Caco-2 (cell line): ENCODE results near the gene AAK1. TPM values are rescaled to one million over a fixed set of nuclear protein-coding genes. Genes with fewer than 3 reads are reported as not detected.
A peak's percentile ranks its signal among the peaks of the same experiment; 100 is the strongest.
"Not testable (repeated sequence)": the region's sequence is repeated elsewhere in the genome, so short reads cannot be mapped to it uniquely, and the experiment has no call there.

ENCODE experiments used
- BruUV-seq: library from RNA; stranded (reverse); fragments of 400-500 nt; replicated peaks from 2 replicates; lab custom pipeline; 2021; lab: Mats Ljungman, UMichigan
- CTCF ChIA-PET: fragments of 300-600 bp; sonication (Branson Sonifier 250); formaldehyde crosslinking; loops from one replicate; lab custom pipeline; 2022; ENCODE audit warnings: antibody characterized with exemption; lab: Charles Lee
- POLR2A ChIA-PET: fragments of 300-600 bp; sonication (Branson Sonifier 250); formaldehyde crosslinking; loops from one replicate; lab custom pipeline; 2022; ENCODE audit warnings: antibody characterized with exemption; lab: Charles Lee
- DNase-seq, 2 experiments: peaks; one replicate each; pipeline versions ENCODE4 v3.0.0 to v3.0.0-alpha.2; 2020 to 2022
- H3K27me3 ChIP-seq: replicated peaks from 2 replicates; pipeline ENCODE4 v1.6.0; 2011; ENCODE audit warnings: low read length; ENCODE audit not compliant: control insufficient read depth, insufficient read depth
- H3K36me3 ChIP-seq: 2 replicates; pipeline ENCODE4 v1.5.1; 2011; ENCODE audit warnings: low read length; ENCODE audit not compliant: control insufficient read depth, insufficient read depth
- H3K4me1 ChIP-seq: fragments of 250-450 bp; sonication (Bioruptor Pico); 2 replicates; pipeline ENCODE4 v1.5.1; 2020; ENCODE audit warnings: mild to moderate bottlenecking
- H3K4me3 ChIP-seq: 2 replicates; pipeline ENCODE4 v1.5.1; 2011; ENCODE audit warnings: low read depth, mild to moderate bottlenecking, control low read depth, low read length
- H3K9me3 ChIP-seq: fragments of 250-450 bp; sonication (Bioruptor Pico); 2 replicates; pipeline ENCODE4 v1.5.1; 2020; ENCODE audit warnings: mild to moderate bottlenecking, moderate library complexity
- H3K27ac Mint-ChIP-seq: one replicate; pipeline ENCODE4 v1.8.0; 2022; ENCODE audit warnings: mixed read lengths; ENCODE audit not compliant: unreplicated experiment
- H3K27me3 Mint-ChIP-seq: one replicate; pipeline ENCODE4 v1.8.0; 2022; ENCODE audit warnings: mixed read lengths; ENCODE audit not compliant: insufficient read depth, unreplicated experiment
- H3K36me3 Mint-ChIP-seq: one replicate; pipeline ENCODE4 v1.8.0; 2022; ENCODE audit warnings: mild to moderate bottlenecking, mixed read lengths; ENCODE audit not compliant: insufficient read depth, unreplicated experiment
- H3K4me1 Mint-ChIP-seq: one replicate; pipeline ENCODE4 v1.8.0; 2022; ENCODE audit warnings: low read depth, mixed read lengths; ENCODE audit not compliant: unreplicated experiment
- H3K4me3 Mint-ChIP-seq: one replicate; pipeline ENCODE4 v1.8.0; 2022; ENCODE audit warnings: mild to moderate bottlenecking, moderate library complexity, mixed read lengths; ENCODE audit not compliant: unreplicated experiment
- H3K9me3 Mint-ChIP-seq: one replicate; pipeline ENCODE4 v1.8.0; 2022; ENCODE audit warnings: mixed read lengths; ENCODE audit not compliant: unreplicated experiment
- CTCF ChIP-seq, 2 experiments: fragments of 200-600 bp in 1 of 2; IDR thresholded peaks; 1 replicate in 1 of 2; 2 replicates in 1 of 2; pipeline versions ENCODE4 v1.5.1 to v1.8.0; 2011 to 2022; ENCODE audit warnings: antibody characterized with exemption in 1 of 2, control low read depth in 1 of 2, inconsistent platforms in 1 of 2, low read depth in 1 of 2, low read length in 1 of 2, mild to moderate bottlenecking in 1 of 2, moderate library complexity in 1 of 2; ENCODE audit not compliant: insufficient read depth in 1 of 2, severe bottlenecking in 1 of 2, unreplicated experiment in 1 of 2
- intact Hi-C: fragments of 100-400 bp; cut with micrococcal nuclease; formaldehyde crosslinking; loops from one replicate; pipeline ENCODE4 v1.10.0; 2022; ENCODE audit not compliant: unreplicated experiment
- total RNA-seq: library from RNA; stranded (reverse); gene quantifications from 2 replicates; pipeline ENCODE4 v1.2.3, GENCODE V29; 2022

AAK1 gene
- total RNA-seq, 1 experiment from 2014 or later, result 39.7 TPM

- no peak for TF ChIP-seq CTCF (IDR thresholded peaks at IDR 0.05; ENCODE audit: insufficient read depth in 1 of 2, low read depth in 1 of 2, low read length in 1 of 2, severe bottlenecking in 1 of 2, unreplicated experiment in 1 of 2)
- ChIA-PET CTCF (no interaction called here), POLR2A (interaction anchor here (0.6 to 0.7 kb wide), 2 partner anchors 15 to 141 kb away, joined by 6 to 8 read pairs; no protein-coding TSS in a partner anchor)
- H3K4me1 Mint-ChIP-seq, result peaks cover 16% of the 10 kb centered on the region
- no TSS peak for BruUV-seq
- no peaks in the 10 kb centered on the region for H3K9me3 Mint-ChIP-seq
- intact Hi-C loops, result no loop called here
- H3K4me1 ChIP-seq, result peaks cover 16% of the 10 kb centered on the region
- peaks cover 19% of the 10 kb centered on the region for H3K36me3 Mint-ChIP-seq
- H3K9me3 ChIP-seq, result no peaks in the 10 kb centered on the region
- H3K27me3 ChIP-seq, result no peaks in the 10 kb centered on the region
- H3K36me3 ChIP-seq, result no peaks in the 10 kb centered on the region
- no peak overlapping the region for H3K4me3 Mint-ChIP-seq
- no peaks in the 10 kb centered on the region for H3K27me3 Mint-ChIP-seq
- DNase-seq, result no peak
- H3K4me3 ChIP-seq, result no peak overlapping the region
- H3K27ac Mint-ChIP-seq, result no peak overlapping the region
Observed at GRCh38 chr2:69553991-69554390, 89.5 kb downstream of the AAK1 start.

- H3K27me3 Mint-ChIP-seq, intact Hi-C loops: not testable (repeated sequence)
- peak overlapping the region; percentile 36 for H3K27ac Mint-ChIP-seq
Observed at GRCh38 chr2:69550511-69550910, 93.0 kb downstream of the AAK1 start.

GRCh38 chr2:69549421-69549820 lies 94.1 kb downstream of the AAK1 start:
- no peaks in the 10 kb centered on the region for H3K36me3 ChIP-seq
- POLR2A ChIA-PET, result no interaction called here
- BruUV-seq, result no TSS peak
- no peak overlapping the region for H3K4me3 ChIP-seq
- Mint-ChIP-seq H3K9me3 (no peaks in the 10 kb centered on the region), H3K27me3 (no peaks in the 10 kb centered on the region), H3K36me3 (peaks cover 19% of the 10 kb centered on the region), H3K4me3 (no peak overlapping the region), H3K4me1 (peaks cover 15% of the 10 kb centered on the region), H3K27ac (no peak overlapping the region)
- CTCF ChIA-PET, result interaction anchor here (0.6 to 1.6 kb wide), 7 partner anchors 9 to 267 kb away, joined by 3 to 8 read pairs (median 3); partner anchors contain the start of gene NFU1
- DNase-seq, result no peak
- H3K9me3 ChIP-seq, result peaks cover 7% of the 10 kb centered on the region; the same call in 1 of the 2 replicates
- H3K27me3 ChIP-seq, result no peaks in the 10 kb centered on the region
- intact Hi-C loops, result no loop called here
- H3K4me1 ChIP-seq, result peaks cover 20% of the 10 kb centered on the region
- TF ChIP-seq CTCF (IDR thresholded peaks at IDR 0.05; ENCODE audit: insufficient read depth in 1 of 2, low read depth in 1 of 2, low read length in 1 of 2, severe bottlenecking in 1 of 2, unreplicated experiment in 1 of 2), result no peak

More at GRCh38 chr2:69550511-69550910, 93.0 kb downstream of the AAK1 start:
- H3K27me3 ChIP-seq, H3K36me3 ChIP-seq, BruUV-seq, DNase-seq, H3K9me3 ChIP-seq, H3K9me3 Mint-ChIP-seq, H3K4me3 Mint-ChIP-seq, H3K4me3 ChIP-seq: not testable (repeated sequence)
- Mint-ChIP-seq H3K36me3 (peaks cover 19% of the 10 kb centered on the region), H3K4me1 (peaks cover 15% of the 10 kb centered on the region)
- H3K4me1 ChIP-seq, result peaks cover 20% of the 10 kb centered on the region
- CTCF ChIA-PET, result interaction anchor here (1.0 to 1.6 kb wide), 6 partner anchors 10 to 266 kb away, joined by 3 to 8 read pairs (median 3); partner anchors contain the start of gene NFU1
- POLR2A ChIA-PET, result interaction anchor here (0.5 kb wide), 1 partner anchor 20 kb away, joined by 3 read pairs; no protein-coding TSS in a partner anchor
